GM18505 (cell line): Measurements from ENCODE around the gene MELTF.

Experiments used
- ATAC-seq: cut with Tn5 transposase; IDR thresholded peaks from one replicate; pipeline ENCODE4 v1.9.1; 2021; ENCODE audit not compliant: unreplicated experiment
- POLR2A ChIP-seq: IDR thresholded peaks from 4 replicates; pipeline ENCODE4 v1.6.1; 2011; ENCODE audit warnings: borderline replicate concordance; ENCODE audit not compliant: insufficient read depth, insufficient read length; ENCODE audit errors: extremely low read depth

Gene MELTF

GRCh38 chr3:197030379-197031314, 1.0 kb upstream of the MELTF start:
- ATAC-seq = no peak

GRCh38 chr3:197028728-197029510, 698 bp downstream of the MELTF start:
- no peak for TF ChIP-seq POLR2A
- ATAC-seq = no peak

More at GRCh38 chr3:197030379-197031314, 1.0 kb upstream of the MELTF start:
- TF ChIP-seq POLR2A = no peak

- no peak for ATAC-seq
- TF ChIP-seq POLR2A = no peak
These were observed 1.5 kb downstream of the MELTF start for GRCh38 chr3:197027896-197028727.

GRCh38 chr3:197027151-197027895, 2.3 kb downstream of the MELTF start:
- TF ChIP-seq POLR2A = no peak
- no peak for ATAC-seq

- no peak for ATAC-seq
- no peak for TF ChIP-seq POLR2A
These were observed 3.1 kb downstream of the MELTF start for GRCh38 chr3:197026481-197026866.

- ATAC-seq = no peak
- no peak for TF ChIP-seq POLR2A
These were observed 3.7 kb downstream of the MELTF start for GRCh38 chr3:197025736-197026480.

GRCh38 chr3:197024881-197025735, 4.5 kb downstream of the MELTF start:
- no peak for ATAC-seq
- no peak for TF ChIP-seq POLR2A

GRCh38 chr3:197023998-197024651, 5.5 kb downstream of the MELTF start:
- ATAC-seq = peak; percentile 5
- no peak for TF ChIP-seq POLR2A

GRCh38 chr3:197023241-197023997, 6.2 kb downstream of the MELTF start:
- peak; percentile 62 for ATAC-seq
- no peak for TF ChIP-seq POLR2A

- no peak for TF ChIP-seq POLR2A
- no peak for ATAC-seq
These were observed 7.0 kb downstream of the MELTF start for GRCh38 chr3:197022405-197023231.
